CD1c-positive myeloid dendritic cell (primary cell): ENCODE results near the gene PPP1R3G.

Experiments
- DNase-seq: peaks from one replicate; pipeline ENCODE4 v3.0.0-alpha.2; 2016; ENCODE audit errors: extremely low spot score

Gene PPP1R3G

DNA sequence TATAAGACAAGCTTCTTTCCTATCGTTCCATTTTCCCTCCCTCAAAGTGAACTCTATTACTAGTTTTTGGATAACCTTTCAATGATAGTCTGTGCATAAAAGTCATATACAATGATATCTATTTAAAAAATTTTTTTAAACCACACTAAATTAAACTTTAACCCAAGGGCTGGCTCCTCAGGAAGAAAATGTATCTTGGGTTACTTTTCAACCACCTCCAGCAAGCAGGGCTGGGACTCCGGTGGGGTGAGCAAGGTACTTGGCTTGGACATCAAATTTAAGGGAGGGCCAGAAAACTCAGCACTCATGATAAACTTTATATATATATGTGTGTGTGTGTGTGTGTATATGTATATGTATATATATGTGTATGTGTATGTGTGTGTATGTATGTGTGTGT is 13.9 kb upstream of the PPP1R3G start:
- no peak for DNase-seq

DNA sequence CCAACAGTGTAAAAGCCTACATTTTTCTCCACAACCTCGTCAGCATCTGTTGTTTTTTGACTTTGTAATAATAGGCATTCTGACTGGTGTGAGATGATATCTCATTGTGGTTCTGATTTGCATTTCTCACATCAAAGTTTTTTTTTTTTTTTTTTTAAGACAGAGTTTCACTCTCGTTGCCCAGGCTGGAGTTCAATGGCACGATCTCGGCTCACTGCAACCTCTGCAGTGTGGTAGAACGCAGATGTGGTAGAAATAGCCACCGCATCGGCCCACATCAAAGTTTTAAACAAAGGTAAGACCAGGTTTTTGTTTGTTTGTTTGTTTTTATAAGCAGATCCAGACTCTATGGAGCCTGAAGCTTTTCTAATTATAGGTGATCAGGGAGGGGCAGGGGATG is 12.7 kb upstream of the PPP1R3G start:
- DNase-seq: no peak

DNA sequence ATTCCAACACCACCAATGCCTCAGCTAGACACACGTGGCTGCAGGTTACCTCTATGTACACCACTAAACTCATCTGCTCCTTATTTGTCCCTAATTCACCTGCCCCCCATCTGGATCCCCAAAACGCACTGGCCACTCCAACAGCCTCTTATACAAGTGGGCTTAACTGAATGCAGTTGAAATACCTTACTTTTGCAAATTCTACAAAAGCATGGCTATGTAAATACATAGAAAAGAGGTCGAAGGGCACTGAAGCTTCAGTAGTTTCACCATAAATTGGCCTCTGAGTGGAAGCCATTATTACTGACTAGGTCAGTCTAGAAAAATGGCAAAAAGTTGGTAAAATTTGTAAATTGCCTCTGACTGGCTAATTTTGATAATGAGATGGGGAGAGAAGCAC is 11.1 kb upstream of the PPP1R3G start:
- DNase-seq: no peak

DNA sequence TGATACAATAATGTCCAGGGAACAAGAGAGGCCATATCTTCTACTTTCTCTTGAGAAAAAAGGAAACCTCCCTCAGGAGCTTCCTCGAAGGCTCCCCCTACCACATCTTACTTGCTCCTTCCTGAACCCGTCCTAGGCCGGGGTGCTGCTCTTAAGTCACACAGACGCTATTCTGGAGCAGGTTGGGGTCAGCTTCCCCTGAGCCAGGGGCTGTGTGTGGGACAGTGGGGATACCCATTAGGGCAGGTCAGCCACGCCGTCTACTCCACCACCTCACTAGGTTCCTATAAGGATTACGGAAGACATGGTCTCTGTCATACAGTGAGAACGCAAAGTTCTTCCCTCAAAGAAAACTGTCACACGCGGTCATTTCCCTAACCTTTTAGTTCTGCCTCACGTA is 8.2 kb upstream of the PPP1R3G start:
- peak; percentile 13 for DNase-seq

DNA sequence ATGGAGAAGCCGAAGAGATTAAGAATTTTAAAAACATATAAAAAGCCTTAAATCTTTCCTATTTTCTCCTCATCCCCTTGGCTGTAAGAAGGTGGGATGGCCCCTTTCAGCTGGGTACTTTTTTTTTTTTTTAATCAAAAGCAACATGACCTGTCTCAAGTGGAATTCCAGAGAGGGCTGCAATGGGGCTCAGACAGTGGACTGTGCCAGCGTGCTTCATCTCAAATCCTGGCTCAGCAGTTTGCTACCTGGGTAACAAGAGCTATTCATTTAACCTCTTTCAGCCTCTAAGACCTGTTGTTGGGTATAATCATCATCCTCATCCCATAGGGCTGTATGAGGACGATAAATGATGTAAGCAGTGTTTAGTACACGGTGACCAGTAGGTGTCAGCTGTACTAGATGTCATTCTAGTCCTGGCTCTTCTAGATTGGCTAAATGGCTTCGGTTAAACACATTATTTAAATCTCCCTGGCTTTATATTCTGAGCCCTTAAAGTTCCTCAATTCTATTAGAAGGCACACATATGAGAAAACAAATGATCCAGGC is 6.9 kb upstream of the PPP1R3G start:
- no peak for DNase-seq

DNA sequence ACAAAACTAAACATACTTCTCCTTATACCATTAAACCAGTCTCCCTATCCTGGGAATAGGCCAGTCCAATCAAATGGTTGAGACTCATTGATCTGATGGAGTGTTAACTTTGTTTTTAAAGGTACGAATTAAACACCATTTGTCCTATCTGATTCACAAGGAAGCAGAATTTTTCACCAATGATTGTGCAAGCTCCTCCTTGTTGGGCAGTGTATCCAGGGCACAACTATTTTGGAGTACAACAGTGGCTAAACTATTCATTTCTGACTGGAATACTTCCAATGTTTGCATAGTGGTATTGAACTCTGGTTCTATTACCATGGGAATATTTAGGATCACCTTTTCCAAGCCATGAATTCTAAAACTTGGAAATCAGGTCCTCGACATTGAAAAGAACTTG is 5.4 kb upstream of the PPP1R3G start:
- DNase-seq: no peak

DNA sequence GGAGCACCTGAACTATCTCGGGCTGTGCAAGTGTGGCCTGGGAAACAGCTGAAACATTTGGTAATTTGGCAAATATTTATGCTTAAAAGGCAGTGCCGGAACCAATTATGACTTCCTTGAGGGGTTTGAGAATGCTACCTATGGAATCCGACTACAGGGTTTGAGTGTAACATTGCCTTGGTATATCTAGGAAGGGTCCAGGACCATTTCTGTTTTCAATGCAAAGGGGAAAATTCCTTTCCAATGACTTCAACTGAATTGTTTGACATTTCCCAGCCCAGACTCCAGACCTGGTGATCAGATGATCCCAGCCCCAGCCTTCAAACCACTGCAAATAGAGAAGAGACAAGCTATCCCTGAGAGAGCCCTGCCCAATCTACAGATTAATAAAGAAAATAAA is 4.6 kb upstream of the PPP1R3G start:
- DNase-seq: no peak

DNA sequence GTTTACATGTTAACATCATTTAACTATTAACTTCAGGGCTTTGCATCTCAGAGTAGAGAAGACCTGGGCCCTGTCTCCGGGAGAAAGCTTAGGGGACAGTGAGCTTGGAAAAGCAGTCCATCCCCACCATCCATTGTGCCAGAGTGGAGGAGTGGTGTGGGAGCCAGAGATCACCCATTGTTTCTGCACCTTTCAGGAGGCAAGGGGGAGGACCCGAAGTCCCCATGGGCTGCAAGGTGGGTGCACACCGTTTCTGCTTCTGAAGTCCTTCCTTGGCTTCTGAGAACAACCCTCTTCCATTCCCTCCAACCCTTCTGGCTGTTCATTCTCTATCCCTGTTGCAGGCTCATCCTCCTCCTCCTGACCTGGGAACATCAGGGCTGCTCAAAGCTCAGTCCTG is 4.0 kb upstream of the PPP1R3G start:
- DNase-seq: no peak

DNA sequence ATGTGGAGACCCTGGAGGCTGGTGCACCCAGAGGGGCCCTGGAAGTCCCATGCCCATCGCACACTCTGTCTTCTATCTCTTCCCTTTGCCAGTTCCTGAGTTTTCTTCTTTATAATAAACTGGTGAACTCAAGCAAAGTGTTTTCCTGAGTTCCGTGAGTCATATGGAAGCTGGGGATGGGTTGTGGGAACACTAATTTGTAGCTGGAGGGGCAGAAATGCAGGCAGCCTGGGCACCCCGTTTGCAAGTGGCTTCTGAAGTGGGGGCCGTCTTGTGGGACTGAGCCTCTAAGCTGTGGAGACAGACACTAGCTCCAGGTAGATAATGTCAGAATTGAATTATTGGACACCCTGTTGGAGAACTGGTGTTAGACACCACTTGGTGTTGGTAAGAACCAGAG is 3.2 kb upstream of the PPP1R3G start:
- no peak for DNase-seq

DNA sequence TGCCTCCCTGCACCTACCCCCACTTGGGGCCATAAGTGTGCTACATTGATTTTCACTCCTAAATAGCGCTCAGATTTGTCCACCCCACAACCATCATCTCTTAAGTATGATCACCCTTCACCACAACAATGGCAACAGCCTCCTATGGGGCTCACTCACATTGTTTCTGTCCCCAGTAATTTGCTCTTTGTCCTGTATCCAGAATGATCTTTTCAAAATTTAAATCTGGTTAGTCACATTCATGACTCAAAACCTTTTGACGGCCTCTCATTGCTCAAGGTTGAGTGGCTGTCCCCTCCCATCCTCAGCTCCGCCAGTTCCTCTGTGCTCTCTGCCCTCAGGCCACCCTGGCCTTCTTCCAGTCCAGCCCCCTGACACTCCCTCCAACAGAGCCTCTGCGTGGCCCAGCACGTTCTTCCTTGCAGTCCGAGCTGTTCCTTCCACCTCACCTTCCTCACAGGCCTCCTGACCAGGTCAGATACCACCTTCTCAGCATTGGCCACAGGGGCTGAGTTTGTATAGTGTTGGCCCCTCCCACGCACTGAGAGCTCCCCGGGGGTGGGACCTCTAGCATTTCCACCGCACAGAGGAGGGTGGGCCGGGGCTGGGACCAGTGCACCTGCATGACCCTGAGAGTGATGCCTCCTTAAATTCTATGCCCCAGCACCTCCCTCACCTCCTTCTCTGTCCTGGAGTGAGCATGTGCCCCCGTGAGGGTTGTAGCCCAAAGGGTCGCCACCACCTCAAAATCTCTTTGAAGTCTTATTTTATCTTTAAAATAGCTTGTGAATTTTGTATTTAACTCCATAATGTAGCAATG is 2.4 kb upstream of the PPP1R3G start:
- DNase-seq: peak; percentile 78

DNA sequence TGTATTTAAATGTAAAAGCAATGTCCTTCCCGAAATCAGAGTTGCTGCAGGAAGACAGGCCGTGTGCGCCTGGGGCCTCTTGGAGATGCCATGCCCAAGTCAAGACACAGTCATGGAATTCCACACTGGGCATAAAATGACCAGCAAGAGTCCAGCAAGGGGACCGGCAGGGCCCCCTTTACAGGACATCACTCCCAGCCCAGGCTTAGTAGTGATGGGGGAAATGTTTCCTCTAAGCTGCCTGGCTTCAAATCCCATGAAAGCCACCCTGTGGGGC is 1.9 kb upstream of the PPP1R3G start:
- no peak for DNase-seq

DNA sequence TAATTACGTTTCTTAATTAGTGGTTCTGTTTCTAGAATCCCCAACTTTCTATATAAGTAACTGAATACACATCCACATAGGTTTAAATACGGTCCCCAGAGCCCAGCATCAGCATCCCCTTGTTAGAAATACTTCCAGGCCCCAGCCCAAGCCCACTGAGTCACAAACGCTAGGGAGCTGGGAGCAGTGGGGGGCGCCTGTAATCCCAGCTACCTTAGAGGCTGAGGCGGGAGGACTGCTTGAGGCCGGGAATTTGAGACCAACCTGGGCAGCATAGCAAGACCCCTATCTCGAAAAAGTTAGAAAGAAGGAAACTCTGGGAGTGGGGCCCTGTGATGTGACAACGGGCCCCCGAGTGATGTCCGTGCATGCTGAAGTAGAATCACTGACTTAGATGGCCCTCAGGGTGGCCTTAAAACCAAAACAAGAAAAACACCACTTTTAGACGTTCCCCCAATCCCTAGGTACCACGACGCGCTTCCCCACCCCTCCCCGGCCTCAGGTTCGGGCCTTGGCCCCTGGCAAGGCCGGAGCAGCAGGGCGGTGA is 1.3 kb upstream of the PPP1R3G start:
- no peak for DNase-seq

DNA sequence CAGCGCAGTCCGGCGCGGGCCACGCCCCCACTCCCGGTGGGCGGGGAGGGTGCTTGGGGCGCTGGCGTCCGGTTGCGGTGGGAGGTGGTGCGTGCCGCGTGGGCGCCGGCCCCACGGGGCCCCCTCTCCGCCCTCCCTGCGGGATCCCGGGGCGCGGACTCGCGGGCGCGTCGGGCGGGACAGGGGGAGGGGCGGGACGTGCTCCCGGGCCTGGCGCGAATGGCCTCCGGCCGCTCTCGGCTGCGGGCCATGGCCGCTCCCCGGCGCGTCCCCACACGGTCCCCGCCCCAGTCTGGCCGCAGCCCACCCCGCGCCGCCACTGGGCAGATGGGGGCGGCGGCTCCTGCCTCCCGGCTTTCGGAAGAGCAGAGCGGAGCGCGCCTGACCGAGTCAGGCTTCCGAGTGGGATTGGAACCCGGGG is 771 bp upstream of the PPP1R3G start:
- no peak for DNase-seq

DNA sequence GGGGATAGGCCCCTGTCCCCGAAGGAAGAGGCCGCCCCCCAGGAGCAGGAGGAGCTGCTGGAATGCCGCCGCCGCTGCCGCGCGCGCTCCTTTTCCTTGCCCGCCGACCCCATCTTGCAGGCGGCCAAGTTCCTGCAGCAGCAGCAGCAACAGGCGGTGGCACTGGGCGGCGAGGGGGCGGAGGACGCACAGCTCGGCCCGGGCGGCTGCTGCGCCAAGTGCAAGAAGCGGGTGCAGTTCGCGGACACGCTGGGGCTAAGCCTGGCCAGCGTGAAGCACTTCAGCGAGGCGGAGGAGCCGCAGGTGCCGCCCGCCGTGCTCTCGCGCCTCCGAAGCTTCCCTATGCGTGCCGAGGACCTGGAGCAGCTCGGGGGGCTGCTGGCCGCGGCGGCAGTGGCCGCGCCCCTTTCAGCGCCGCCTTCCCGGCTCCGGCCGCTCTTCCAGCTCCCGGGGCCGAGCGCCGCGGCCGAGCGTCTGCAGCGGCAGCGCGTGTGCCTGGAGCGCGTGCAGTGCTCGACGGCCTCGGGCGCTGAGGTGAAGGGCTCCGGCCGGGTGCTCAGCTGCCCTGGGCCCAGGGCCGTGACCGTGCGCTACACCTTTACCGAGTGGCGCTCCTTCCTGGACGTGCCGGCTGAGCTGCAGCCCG is 630 bp downstream of the PPP1R3G start:
- DNase-seq: peak; percentile 54

DNA sequence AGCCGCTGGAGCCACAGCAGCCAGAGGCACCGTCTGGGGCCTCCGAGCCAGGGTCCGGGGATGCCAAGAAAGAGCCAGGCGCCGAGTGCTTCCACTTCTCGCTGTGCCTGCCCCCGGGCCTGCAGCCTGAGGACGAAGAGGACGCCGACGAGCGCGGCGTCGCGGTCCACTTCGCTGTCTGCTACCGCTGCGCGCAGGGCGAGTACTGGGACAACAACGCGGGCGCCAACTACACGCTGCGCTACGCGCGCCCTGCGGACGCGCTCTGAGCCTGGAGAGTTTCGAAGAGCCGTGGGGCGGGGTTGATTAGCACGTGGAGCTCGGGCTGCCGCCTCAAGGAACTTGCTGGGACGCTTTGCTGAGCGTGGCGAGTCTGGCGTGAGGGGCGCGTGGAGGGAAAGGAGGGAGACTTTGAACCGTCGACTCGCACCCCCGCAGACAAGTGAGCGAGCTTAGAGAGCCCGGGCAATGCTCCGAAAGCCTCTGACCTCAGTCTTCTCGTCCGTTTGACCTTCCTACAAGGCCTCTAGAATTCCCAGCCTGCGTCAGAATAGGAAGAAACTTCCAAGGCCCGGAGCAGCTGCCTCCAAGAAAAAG is 1.3 kb downstream of the PPP1R3G start:
- DNase-seq: peak; percentile 11

DNA sequence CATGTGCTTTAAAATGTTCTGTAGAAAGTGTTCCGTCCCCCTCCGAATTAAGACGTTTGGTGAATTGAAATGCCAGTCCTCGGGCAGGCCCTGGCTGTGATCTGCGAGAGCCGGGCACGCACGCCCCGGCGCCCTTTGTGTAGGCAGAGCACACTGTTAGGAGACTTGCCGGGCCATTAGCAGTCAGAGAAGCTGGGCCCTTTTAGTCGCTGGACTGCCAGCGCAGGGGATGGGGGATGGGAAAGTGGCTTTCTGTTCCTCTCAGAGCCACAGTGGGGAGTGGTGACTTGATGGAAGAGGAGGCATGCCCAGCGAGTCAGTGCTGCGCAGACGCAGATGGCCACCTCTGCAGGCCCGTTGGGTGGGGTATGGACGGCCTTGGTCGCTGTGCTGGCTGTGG is 2.2 kb downstream of the PPP1R3G start:
- peak; percentile 84 for DNase-seq

DNA sequence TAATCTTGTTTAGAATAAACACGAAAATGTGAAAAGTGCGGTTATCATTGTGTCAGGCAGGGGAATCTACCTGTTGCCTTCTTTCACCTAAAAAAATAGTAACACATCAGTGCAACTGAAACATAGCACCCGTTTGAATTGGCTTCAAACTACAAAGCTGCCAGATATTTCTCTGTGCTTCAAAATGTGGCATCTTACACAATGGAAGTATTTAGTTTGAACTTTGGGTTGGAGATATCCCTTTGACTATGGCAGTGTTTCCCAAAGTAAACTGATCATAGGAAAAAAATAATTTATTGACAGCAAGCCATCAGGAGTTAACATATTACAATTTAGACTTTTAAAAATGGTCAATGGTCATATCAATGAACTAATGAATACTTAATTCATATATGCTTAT is 3.6 kb downstream of the PPP1R3G start:
- DNase-seq: no peak

DNA sequence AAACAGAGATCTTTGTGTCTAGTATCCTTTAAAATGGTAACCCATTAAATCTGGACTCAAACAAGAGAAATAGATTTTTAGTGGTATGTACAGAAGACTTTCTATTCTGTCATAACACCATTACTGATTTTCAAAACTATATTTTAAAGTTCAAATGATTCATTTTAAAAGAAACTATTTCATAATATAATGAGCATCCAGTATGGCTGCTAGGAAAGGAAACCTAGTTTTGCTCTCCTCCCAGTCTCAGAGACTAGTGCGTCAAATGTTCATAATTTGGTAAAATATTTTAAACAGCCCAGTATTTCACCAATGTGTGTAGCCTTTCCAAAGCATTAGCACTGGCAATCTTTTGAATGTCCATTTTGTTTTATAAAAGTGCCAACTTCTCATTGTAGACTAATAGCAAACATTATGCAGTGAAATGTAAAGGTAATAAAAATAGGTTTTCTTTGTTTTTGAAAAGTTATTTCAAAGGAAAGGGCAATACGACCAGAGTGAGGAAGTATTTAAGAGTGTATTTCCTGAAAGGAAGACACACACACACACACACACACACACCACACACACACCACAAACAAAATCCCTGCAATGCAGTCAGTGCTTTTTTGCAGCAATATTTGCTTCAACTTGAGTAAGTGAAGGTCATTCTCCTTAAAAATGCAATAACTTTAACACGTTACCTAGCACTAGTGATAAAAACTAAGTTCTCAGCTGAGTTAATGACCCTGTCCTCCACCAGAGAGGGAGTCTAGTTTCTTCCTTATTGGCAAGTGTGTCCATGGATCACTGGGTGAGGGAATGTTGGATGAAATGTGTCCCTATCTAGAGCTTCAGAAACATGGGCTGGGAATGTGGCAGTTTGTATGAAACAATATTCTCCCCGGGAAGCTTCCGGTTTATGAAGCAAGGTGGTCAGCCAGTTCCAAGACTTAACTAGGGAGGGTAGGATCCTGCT is 4.6 kb downstream of the PPP1R3G start:
- DNase-seq: no peak

DNA sequence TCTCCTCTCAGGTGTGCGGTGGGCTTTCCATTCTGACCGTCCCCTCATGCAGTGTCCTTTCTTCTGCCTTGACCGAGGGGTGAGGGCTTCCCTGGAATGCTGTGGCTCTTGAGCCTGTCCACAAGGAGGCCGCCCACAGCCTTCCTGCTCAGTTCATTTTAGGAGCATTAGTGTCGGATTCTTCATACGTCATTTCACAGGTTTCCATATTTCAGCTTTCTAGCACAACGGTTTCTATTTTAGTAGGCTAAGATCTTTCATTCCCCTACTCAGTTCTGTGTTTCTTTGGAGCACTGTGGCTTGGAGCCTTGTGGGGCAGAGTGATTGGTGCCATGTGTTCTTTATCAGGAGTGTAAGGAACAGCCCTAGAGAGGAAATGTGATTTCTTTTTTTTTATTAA is 5.5 kb downstream of the PPP1R3G start:
- DNase-seq: no peak

DNA sequence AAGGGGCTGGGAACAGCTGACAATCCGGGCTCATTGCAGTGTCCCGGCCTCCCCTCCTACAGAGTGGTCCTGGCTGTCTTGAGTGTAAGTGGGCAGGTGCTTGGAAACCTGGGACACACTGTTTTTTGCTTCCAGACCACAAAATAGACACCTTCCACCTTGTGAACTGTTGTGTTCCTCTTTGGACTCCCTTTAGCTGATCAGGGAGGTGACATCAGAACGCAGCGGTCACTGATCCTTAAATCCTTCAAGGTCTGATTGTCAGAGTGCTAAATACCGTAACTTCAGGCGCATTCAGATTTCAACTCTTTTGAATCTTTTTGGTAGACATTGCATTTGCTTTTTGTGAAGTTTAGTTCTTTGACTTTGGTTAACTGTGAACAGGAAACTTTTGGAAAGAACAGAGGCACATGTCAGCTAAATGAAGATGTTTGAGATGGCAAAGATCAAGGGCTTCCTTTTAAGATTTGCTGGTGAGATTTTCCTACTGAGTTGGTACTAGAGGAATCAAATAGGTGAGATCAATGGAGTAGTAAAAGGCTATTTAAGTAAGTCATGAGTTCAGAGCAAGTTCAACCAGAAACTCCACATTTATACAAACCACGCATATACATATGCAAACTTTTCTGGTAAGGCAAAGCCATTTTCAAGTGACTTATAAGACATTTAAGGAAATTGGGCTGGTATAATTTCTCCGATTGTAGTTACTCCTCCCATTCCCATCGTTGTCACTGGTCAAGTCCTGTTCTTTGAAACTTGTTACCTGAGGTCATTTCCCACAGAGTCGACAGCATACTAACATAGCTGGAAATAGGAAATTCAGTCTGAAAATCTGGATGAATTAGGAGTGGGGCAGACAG is 6.3 kb downstream of the PPP1R3G start:
- no peak for DNase-seq
